Effector CD8-positive, alpha-beta T cell (primary cell): Measurements from ENCODE around the gene SPATS1.
"Not testable (repeated sequence)": the region's sequence is repeated elsewhere in the genome, so short reads cannot be mapped to it uniquely, and the experiment has no call there.

ENCODE experiments used
- DNase-seq: peaks from one replicate; lab custom pipeline; 2025; lab: John Stamatoyannopoulos, UW

Gene SPATS1

GRCh38 chr6:44342052-44342451 is 398 bp upstream of the SPATS1 start:
- no peak for DNase-seq

GRCh38 chr6:44346818-44347217 is 4.4 kb downstream of the SPATS1 start:
- DNase-seq = not testable (repeated sequence)

- no peak for DNase-seq
Observed at GRCh38 chr6:44349904-44350649, 7.6 kb downstream of the SPATS1 start.

- not testable (repeated sequence) for DNase-seq
Observed at GRCh38 chr6:44350650-44350994, 8.2 kb downstream of the SPATS1 start.

GRCh38 chr6:44352259-44352658 is 9.8 kb downstream of the SPATS1 start:
- DNase-seq = no peak

GRCh38 chr6:44353336-44353735 is 10.9 kb downstream of the SPATS1 start:
- no peak for DNase-seq

GRCh38 chr6:44355640-44356039 is 13.2 kb downstream of the SPATS1 start:
- no peak for DNase-seq

GRCh38 chr6:44356487-44356886 is 14.0 kb downstream of the SPATS1 start:
- no peak for DNase-seq

- DNase-seq = no peak
Observed at GRCh38 chr6:44359973-44360372, 17.5 kb downstream of the SPATS1 start.

GRCh38 chr6:44361947-44362346 is 19.5 kb downstream of the SPATS1 start:
- DNase-seq = no peak

GRCh38 chr6:44363377-44363926 is 21.0 kb downstream of the SPATS1 start:
- no peak for DNase-seq

- DNase-seq = no peak
Observed at GRCh38 chr6:44366781-44367180, 24.3 kb downstream of the SPATS1 start.

- no peak for DNase-seq
Observed at GRCh38 chr6:44367681-44368080, 25.2 kb downstream of the SPATS1 start.

GRCh38 chr6:44373051-44373450 is 30.6 kb downstream of the SPATS1 start:
- no peak for DNase-seq

- DNase-seq = no peak
Observed at GRCh38 chr6:44373787-44374186, 31.3 kb downstream of the SPATS1 start.

GRCh38 chr6:44375071-44375470 is 32.6 kb downstream of the SPATS1 start:
- DNase-seq = no peak

- DNase-seq = no peak
Observed at GRCh38 chr6:44377484-44377883, 35.0 kb downstream of the SPATS1 start.

GRCh38 chr6:44377971-44378370 is 35.5 kb downstream of the SPATS1 start:
- DNase-seq = no peak

GRCh38 chr6:44381739-44382138 is 39.3 kb downstream of the SPATS1 start:
- DNase-seq = no peak

- DNase-seq = no peak
Observed at GRCh38 chr6:44386364-44386928, 44.0 kb downstream of the SPATS1 start.

- no peak for DNase-seq
Observed at GRCh38 chr6:44386929-44387345, 44.5 kb downstream of the SPATS1 start.

- DNase-seq = peak; percentile 90
Observed at GRCh38 chr6:44387346-44388134, 45.1 kb downstream of the SPATS1 start, which contains the start of gene CDC5L. Gene CDC5L, plus strand, starts transcription at chr6:44387706. Its CDS starts 118 bp downstream, at chr6:44387824.

- DNase-seq = no peak
Observed at GRCh38 chr6:44388135-44388487, 45.7 kb downstream of the SPATS1 start.
